GM19043 (cell line): ENCODE data around the gene FOXE1.

ENCODE experiments used
- ATAC-seq: cut with Tn5 transposase; IDR thresholded peaks from one replicate; pipeline ENCODE4 v1.9.1; 2021; ENCODE audit warnings: low read depth; ENCODE audit not compliant: unreplicated experiment

FOXE1 gene

GRCh38 chr9:97847474-97848214 lies 5.4 kb upstream of the FOXE1 start:
- ATAC-seq: no peak

DNA sequence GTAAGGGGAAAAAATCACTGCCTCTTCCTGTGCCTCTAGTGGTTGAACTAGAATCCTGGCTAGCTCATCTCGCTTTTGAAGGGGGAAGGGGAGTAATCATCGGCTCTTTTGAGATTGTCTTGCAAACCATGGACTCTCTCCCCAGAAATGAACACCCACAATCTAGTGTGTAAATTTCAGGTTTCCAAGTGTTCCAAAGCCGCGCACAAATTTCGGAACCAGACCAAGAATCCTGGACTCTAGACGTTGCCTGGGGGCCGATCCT lies 4.9 kb upstream of the FOXE1 start:
- ATAC-seq: no peak

DNA sequence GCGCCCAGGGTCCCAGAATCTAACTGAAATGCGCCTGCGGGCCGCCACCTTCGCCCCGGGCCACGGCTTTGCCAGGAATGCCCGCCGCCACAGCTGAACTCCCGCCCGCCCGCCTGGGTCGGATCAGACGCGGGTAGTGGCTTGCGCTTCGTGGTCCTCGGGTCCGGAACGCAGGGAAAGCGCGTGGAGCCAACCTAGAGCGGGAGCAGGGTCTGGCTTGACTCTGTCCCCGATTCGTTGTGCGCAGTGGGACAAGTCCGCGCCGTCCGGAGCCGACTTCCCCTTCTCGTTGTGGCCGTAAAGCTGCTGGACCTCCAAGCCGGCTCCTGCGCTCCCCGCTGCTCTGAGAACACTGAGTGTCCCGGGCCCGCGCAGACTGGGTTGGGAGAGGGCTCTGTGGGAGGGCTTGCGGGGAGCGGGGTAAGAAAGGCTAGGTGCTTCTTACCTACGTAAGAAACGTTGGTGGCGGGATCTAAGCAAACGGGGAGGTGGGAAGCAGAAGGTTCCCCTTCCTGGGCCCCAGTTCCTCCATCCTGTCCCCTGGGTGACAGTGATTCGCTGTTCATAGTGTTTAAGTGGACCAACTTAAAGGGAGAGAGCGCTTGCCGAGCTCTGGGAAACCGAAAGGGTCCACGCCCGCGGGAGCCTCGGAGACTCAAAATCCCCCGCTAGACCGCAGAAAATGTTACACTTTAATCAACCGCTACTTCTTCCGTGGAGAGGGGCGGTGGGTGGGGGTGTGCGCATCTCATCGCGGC lies 4.4 kb upstream of the FOXE1 start:
- ATAC-seq: no peak

- no peak for ATAC-seq
Measured at GRCh38 chr9:97849980-97850379, 3.0 kb upstream of the FOXE1 start.

DNA sequence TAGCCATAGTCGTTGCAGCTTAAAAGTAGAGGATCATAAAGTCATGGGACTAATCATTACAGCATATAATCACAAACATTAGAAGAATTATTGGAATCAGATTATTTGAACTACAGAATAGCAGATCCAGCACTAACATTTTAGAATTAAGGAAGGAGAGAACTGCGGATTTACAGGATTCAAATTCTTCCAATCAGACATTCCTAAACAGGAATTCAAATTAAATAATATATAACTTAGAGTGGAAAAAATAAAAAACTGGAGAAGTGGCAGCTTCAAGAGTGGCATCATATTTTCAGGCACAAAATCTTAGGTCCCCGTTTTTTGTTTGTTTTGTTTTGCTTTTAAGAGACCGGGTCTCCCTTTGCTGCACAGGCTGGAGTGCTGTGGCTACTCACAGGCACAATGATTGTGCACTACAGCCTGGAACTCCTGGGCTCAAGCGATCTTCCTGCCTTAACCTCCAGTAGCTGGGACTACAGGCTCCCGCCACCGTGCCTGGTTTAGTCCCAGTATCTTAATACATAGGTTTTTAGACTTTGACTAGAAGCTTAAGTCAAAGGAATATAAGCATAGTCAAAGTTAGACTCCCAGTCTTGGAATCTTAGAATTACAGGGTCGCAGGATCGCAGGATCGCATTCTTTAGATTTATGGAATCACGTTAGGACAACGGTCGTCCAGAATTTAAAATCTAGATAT lies 2.1 kb upstream of the FOXE1 start:
- no peak for ATAC-seq

DNA sequence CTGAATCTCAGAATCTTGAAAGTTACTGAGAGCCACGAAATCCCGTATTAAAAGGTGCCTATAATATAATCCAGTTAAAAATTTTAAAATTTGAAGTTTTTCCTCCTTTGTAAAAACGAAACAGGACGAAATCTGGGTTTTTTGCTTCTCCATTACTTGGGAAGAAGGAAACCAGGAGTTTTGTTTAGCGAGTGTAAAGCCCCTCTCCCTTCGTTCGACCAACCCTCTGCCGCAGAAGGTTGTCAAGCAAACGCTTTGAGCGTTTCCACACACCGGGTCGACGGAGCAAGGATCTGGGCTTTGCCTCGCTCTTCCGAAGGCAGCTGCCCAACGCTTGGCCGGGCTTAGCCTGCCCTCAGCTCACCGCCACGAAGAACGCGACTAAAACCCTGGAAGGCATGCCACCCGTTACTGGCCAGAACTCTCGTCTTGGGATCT lies 1.6 kb upstream of the FOXE1 start:
- no peak for ATAC-seq

DNA sequence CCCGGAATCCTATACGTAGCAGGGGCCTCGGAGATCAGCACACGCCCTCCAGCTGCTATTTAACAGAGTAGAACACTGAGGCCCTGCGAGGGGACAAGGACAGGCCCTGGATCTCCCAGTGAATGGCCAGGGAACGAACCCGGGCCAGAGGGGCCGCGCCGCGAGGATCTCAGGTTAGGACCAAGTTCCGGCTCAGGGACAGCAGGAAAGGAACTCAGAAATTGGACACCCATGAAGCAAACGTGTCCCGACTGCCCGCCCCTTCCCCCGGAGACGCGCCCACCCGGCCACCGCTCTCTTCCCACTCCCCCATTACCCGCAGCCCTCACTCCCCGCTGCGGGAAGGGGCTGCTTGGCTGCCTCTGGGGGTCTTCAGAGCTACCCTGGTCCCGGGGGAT lies 1.0 kb upstream of the FOXE1 start:
- no peak for ATAC-seq

- ATAC-seq: no peak
Measured at GRCh38 chr9:97852399-97853055, 499 bp upstream of the FOXE1 start.

DNA sequence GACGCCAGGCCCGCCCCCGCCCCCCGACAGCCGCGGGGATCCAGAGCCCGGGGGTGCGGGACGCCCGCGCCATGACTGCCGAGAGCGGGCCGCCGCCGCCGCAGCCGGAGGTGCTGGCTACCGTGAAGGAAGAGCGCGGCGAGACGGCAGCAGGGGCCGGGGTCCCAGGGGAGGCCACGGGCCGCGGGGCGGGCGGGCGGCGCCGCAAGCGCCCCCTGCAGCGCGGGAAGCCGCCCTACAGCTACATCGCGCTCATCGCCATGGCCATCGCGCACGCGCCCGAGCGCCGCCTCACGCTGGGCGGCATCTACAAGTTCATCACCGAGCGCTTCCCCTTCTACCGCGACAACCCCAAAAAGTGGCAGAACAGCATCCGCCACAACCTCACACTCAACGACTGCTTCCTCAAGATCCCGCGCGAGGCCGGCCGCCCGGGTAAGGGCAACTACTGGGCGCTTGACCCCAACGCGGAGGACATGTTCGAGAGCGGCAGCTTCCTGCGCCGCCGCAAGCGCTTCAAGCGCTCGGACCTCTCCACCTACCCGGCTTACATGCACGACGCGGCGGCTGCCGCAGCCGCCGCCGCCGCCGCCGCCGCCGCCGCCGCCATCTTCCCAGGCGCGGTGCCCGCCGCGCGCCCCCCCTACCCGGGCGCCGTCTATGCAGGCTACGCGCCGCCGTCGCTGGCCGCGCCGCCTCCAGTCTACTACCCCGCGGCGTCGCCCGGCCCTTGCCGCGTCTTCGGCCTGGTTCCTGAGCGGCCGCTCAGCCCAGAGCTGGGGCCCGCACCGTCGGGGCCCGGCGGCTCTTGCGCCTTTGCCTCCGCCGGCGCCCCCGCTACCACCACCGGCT lies 1.0 kb downstream of the FOXE1 start:
- no peak for ATAC-seq

DNA sequence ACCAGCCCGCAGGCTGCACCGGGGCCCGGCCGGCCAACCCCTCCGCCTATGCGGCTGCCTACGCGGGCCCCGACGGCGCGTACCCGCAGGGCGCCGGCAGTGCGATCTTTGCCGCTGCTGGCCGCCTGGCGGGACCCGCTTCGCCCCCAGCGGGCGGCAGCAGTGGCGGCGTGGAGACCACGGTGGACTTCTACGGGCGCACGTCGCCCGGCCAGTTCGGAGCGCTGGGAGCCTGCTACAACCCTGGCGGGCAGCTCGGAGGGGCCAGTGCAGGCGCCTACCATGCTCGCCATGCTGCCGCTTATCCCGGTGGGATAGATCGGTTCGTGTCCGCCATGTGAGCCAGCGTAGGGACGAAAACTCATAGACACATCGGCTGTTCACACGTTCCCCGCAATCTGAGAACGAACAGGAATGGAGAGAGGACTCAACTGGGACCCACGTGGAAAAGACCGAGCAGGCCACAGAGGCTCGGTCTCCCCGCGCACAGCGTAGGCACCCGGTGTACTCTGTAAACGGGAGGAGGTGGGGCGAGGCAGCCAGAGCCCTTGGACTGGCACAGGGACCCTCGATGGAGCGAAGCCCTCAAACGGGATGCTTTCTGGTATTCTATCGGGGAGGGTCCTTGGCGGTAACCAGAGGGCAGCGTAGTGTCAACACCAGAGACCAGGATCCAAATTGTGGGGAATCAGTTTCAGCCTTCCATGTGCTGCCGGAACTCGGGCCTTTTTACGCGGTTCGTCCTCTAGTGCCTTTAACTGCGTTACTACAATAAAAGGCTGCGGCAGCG lies 1.9 kb downstream of the FOXE1 start:
- no peak for ATAC-seq

- ATAC-seq: no peak
Measured at GRCh38 chr9:97855486-97855875, 2.5 kb downstream of the FOXE1 start.

GRCh38 chr9:97855899-97856298 lies 2.9 kb downstream of the FOXE1 start:
- ATAC-seq: no peak

DNA sequence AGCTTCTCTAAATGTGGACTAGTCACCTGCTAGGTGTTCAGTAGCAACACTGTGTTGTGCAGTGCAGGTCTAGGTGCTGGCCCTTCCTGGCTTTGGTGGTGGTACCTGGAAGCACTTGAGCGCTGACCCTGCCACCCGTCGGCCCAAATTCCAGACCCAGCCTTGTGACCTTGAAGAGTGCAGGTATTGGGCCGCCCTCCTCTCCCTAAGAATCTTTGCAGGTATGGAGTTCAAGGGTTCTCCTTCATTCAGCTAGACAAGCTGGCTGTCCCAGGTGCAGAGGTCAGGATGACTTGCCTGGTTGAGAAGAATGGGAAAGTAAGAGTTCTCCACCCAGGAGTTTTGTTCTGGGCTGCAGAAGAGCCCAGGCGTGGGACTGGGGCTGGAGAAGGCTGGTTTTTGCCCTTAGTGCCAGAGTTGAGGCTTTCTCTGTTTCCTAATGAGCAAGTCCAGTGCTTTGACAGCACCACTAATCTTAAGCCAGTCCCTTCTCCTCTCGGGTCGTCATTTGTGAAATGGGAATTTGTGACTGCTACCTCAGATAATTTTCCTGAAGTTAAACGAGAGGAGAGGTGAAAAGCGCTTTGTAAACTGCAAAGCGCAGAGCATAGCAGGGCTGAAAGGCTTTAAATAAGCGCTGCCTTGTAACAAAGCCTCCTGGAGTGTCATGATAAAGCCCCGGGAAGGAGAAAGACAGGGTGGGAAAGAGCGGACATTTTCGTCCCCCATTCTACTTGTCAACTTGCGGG lies 4.0 kb downstream of the FOXE1 start:
- no peak for ATAC-seq

DNA sequence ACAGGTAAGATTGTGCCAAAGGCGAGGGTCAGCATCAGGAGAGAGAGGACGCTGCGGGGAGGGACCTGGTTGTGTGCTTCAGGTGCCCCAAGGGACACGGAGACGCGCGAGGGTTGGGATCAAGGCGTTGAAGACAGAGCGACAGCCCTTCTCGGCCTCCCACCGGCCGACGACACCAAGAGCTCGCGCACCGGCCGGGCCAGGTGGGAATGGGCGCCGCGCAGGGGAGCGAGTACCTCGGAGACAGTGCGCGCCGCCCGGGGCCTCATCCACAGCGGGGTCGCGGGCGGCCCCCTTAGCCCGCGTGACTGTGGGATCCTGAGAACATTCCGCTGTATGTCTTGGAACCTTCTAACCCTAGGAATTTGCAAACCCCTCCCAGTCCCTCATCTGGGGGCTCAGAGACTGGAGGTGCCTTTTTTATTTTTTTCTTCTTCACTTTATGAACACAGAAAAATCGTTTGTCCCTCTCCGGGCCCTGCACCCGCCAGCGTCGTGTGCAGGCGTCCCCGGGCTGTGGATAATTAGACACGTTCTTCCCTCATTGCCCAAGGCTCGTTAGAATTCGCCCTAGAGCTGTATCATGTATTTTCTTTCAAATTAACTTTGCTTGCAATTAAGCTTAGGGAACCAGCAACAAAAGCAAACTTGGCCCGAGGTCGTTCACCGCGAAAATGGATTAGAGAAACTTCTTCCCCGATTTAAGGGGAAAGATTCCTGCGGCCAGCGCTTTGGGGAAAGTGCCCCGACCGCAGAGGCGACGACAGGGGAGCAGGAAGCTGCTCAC lies 4.8 kb downstream of the FOXE1 start:
- no peak for ATAC-seq

DNA sequence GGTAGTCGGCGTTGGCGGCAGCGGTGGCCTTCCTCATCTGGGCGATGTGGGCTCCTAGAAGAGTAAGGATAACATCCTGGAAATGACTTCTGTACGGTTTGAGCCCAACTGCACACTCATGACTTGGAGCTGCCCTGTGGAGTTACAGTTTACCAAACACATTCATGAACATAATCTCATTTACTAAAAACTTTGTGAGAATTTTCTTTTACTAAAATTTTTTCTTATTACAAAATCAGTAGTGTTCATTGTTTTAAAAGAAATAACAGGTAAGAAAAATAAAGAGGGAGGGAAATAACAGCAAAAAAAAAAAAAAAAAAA lies 5.3 kb downstream of the FOXE1 start:
- ATAC-seq: no peak

GRCh38 chr9:97858826-97859225 lies 5.8 kb downstream of the FOXE1 start:
- no peak for ATAC-seq

- no peak for ATAC-seq
Measured at GRCh38 chr9:97859346-97859745, 6.3 kb downstream of the FOXE1 start.

GRCh38 chr9:97860451-97861147 lies 7.6 kb downstream of the FOXE1 start:
- ATAC-seq: no peak
